NB4 (cell line): ENCODE measurements around the gene AGPAT2.

Experiments used
- DNase-seq: peaks from one replicate; pipeline ENCODE4 v3.0.0; 2010; ENCODE audit warnings: low read depth
- H3K4me3 ChIP-seq: one replicate; pipeline ENCODE4 v1.5.1; 2011; ENCODE audit warnings: mild to moderate bottlenecking, low read depth, low read length, moderate library complexity
- CTCF ChIP-seq: IDR thresholded peaks from one replicate; pipeline ENCODE4 v1.5.1; 2012; ENCODE audit warnings: low read depth, low read length
- MAX ChIP-seq: IDR thresholded peaks from 2 replicates; pipeline ENCODE4 v1.6.1; 2011; ENCODE audit warnings: low read depth, low read length
- MYC ChIP-seq: IDR thresholded peaks from 2 replicates; pipeline ENCODE4 v1.6.1; 2011; ENCODE audit warnings: low read depth, low read length
- POLR2A ChIP-seq: IDR thresholded peaks from 2 replicates; pipeline ENCODE4 v1.6.1; 2011; ENCODE audit warnings: mild to moderate bottlenecking; ENCODE audit not compliant: insufficient read length; ENCODE audit errors: extremely low read depth

The AGPAT2 gene

DNA sequence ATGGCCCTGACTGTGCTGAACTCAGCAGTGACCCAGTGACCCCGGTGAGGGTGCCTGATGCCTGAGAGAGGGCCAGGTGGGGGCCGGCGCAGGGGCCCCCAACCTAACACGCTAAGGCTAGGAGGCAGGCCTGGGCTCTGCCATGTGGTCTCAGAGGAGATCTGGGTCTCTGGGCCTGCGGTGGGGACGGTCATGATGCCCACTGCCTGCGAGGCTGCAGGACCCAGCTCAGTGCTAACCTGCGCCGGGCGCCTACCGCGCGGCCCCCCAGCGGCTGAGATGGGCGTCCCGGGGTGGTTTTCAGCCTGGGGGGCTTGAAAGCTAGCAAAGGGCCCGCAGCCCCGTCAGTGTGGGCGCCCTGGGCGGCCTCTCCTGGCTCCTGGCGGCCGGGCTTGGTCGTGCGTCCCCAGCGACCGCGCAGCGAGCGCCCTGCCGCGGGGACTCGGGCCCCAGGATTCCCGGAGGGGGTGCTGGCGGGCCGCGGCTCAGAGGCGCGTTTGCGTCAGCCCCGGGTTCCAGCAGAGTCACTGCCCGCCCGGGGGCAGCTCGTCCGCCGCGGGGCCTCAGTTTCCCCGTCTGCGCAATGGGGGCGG lies 22.1 kb downstream of the AGPAT2 start:
- H3K4me3 ChIP-seq = no peak overlapping the region
- TF ChIP-seq MAX = no peak
- no peak for TF ChIP-seq CTCF
- no peak for TF ChIP-seq POLR2A
- TF ChIP-seq MYC = no peak
- no peak for DNase-seq

DNA sequence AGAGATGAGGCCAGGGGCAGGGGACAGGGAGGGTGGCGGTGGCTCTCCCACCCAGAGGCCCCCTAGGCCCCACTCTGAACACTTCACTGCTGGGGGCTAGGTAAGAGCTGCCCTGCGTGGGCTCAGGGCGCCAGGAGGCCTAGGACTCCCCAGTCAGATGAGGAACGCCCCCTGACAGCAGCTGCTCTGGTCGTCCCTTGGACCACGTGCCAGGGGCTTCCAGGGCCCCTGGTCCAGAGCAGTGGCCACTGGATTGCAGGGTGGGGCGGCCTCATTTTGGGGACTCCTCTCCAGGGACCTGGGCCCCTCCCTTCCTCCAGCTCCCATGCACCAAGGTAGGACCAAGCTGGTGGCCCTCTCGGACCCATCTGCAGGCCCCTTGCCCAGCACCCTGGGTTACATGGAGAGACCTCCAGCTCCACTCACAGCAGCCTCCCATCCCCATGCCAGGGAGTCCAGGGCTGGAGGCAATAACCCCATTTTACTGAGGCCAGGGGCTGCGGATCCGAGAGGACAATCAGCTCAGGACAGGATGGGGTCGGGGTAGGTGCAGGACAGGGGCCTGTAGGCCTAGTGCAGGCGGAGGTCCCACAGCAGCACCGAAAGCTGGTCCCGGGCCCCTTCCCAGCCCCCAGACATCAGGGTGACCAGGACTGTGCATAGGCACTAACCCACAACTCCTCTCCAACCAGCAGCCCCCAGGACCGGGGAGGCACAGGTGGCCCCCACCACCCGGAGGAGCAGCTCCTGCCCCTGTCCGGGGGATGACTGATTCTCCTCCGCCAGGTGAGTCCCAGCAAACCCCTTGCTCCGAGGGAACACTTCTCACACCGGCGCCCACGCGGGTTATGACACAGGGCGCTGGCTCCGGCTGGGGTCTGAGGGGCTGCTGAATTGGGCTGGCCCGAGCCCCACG lies 23.0 kb downstream of the AGPAT2 start:
- DNase-seq = no peak
- TF ChIP-seq MYC (no peak), POLR2A (no peak), CTCF (no peak), MAX (no peak)
- H3K4me3 ChIP-seq = no peak overlapping the region

GRCh38 chr9:136662656-136663581 lies 24.3 kb downstream of the AGPAT2 start, which contains the start of gene EGFL7:
TSS of gene EGFL7 (plus strand) at chr9:136662916. CDS start at chr9:136668283, 5,367 bp downstream.
- DNase-seq = no peak
- no peak within 1 kb of the TSS for H3K4me3 ChIP-seq
- TF ChIP-seq MAX (no peak), CTCF (no peak), POLR2A (no peak), MYC (no peak)

DNA sequence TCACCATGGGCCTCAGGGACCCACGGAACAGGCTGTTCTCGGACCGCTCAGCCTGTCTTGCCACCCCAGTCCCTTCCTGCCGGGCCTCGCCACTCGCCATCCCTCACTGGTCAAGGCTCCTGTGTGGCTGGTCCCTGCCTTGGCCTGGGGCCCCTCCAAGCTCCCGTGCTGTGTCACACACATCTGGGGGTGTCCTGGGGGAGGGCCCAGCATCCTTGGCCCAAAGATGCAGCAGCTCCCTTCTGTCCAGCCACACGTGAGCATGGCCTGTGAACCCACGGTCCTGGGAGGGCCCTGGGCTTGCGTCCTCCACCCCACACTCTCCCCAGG lies 25.0 kb downstream of the AGPAT2 start:
- no peak for DNase-seq
- H3K4me3 ChIP-seq = no peak overlapping the region
- TF ChIP-seq MAX (no peak), POLR2A (no peak), MYC (no peak), CTCF (no peak)

DNA sequence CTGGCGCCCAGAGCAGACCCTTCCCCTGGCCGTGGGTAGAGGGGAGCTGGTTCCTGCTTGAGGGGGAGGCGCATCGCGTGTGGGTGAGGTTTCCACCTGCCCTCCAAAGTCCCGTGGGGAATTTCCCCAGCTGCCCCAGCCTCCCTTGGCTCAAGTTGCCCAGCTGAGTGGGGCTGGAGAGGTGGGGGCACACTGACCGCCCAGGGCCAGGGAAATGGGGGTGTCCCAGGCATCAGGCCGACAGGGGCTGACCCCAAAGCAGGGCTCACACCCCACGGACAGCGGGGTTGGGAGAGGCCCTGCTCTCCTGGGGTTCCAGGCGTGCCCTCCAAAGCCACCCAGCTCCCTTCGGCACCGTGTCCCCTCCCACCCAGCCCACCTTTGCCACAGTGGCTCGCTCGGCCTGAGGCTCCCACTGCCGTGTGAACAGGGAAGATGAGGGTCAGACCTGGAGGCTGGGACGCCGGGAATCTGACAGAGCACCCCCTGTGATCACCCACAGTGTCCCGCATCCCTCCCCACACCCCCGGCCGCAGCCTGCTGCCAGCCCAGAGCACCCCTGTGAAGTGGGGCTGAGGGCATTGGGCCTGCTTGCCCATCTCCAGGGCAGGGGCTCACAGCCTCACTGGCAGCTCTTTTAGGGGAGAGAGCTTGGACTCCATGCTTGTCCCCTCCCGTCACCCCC lies 25.5 kb downstream of the AGPAT2 start:
- TF ChIP-seq POLR2A = no peak
- H3K4me3 ChIP-seq = no peak overlapping the region
- no peak for DNase-seq
